Muscle layer of duodenum (tissue), 2 donors: ENCODE data around the gene PBXIP1.
A peak's percentile ranks its signal among the peaks of the same experiment; 100 is the strongest.
"Not testable (repeated sequence)": the region's sequence is repeated elsewhere in the genome, so short reads cannot be mapped to it uniquely, and the experiment has no call there.

Source experiments
- H3K27ac ChIP-seq: one replicate; pipeline ENCODE4 v1.7.0; 2013; ENCODE audit warnings: mild to moderate bottlenecking, low read length
- H3K27me3 ChIP-seq: one replicate; pipeline ENCODE4 v1.7.0; 2013; ENCODE audit warnings: low read depth, mild to moderate bottlenecking, control low read depth, low read length
- H3K36me3 ChIP-seq, 2 donors: one replicate each; pipeline ENCODE4 v1.7.0; 2013; ENCODE audit warnings: low read length in 2 of 2, control low read depth in 1 of 2, mild to moderate bottlenecking in 1 of 2; ENCODE audit not compliant: insufficient read depth in 2 of 2, control insufficient read depth in 1 of 2
- H3K4me1 ChIP-seq, 2 donors: one replicate each; pipeline ENCODE4 v1.7.0; 2013; ENCODE audit warnings: low read length in 2 of 2, mild to moderate bottlenecking in 2 of 2, control low read depth in 1 of 2, moderate library complexity in 1 of 2; ENCODE audit not compliant: insufficient read depth in 2 of 2, control insufficient read depth in 1 of 2
- H3K4me3 ChIP-seq, 2 donors: one replicate each; pipeline ENCODE4 v1.7.0; 2013; ENCODE audit warnings: low read length in 2 of 2, low read depth in 1 of 2, mild to moderate bottlenecking in 1 of 2
- H3K9me3 ChIP-seq, 2 donors: one replicate each; pipeline ENCODE4 v1.7.0; 2013; ENCODE audit warnings: low read length in 2 of 2, control low read depth in 1 of 2, mild to moderate bottlenecking in 1 of 2; ENCODE audit not compliant: control insufficient read depth in 1 of 2
- donor health status: healthy.

The PBXIP1 gene

DNA sequence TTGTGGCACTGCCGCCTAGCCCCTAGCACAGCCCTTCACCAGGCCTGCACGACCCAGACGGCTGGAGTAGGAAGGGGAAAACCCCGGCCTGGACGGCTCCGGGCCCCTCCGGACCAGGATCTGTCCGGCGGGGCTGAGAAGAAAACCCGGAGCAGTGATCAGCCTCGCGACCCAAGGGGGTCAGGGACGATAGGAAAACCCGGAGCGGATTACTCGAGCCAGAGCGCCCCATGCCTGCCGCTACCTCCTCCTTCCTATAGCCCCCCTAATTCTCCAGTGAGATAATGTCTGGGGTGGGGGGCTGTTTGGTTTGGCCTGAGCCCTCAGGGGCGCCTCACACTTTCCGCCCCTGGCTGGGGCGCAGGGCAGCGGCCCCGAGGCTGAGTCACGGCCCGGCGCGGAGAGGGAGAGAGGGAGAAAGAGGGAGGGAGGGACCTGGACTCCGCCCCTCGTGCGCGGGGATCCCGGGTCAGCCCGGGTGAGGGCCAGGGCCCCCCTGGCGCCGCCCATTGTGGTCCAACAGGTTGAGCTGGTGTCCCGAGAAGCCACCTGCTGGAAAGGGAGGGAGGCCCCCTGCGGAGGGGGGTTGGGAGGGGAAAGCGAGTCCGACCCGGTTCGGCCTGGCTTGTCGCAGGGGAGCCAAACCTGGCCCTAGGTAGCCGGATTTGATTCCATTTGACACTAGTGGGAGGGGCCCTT, 45.0 kb upstream of the PBXIP1 start:
- Histone ChIP-seq H3K4me1 (peaks cover 3 to 34% of the 10 kb centered on the region in 2 donors), H3K27me3 (no peaks in the 10 kb centered on the region), H3K27ac (peak overlapping the region; percentile 96), H3K36me3 (peaks cover 0 to 5% of the 10 kb centered on the region in 2 donors), H3K4me3 (peak overlapping the region; percentile 83 to 89), H3K9me3 (no peaks in the 10 kb centered on the region)

- Histone ChIP-seq H3K4me1 (peaks cover 4 to 31% of the 10 kb centered on the region in 2 donors), H3K9me3 (no peaks in the 10 kb centered on the region), H3K4me3 (peak overlapping the region; percentile 83 to 89), H3K27me3 (no peaks in the 10 kb centered on the region), H3K36me3 (peaks cover 0 to 5% of the 10 kb centered on the region in 2 donors), H3K27ac (peak overlapping the region; percentile 96)
Observed at GRCh38 chr1:155000411-155000725, 44.5 kb upstream of the PBXIP1 start.

GRCh38 chr1:154999571-155000410, 43.9 kb upstream of the PBXIP1 start:
- H3K4me3 ChIP-seq = peak overlapping the region; percentile 59 to 89
- peak overlapping the region; percentile 86 for H3K27ac ChIP-seq
- H3K27me3 ChIP-seq = no peaks in the 10 kb centered on the region
- no peaks in the 10 kb centered on the region for H3K9me3 ChIP-seq
- H3K4me1 ChIP-seq = peaks cover 4 to 25% of the 10 kb centered on the region in 2 donors
- peaks cover 0 to 5% of the 10 kb centered on the region in 2 donors for H3K36me3 ChIP-seq

GRCh38 chr1:154998818-154999570, 43.1 kb upstream of the PBXIP1 start:
- H3K27ac ChIP-seq = no peak overlapping the region
- H3K4me1 ChIP-seq = peaks cover 4 to 17% of the 10 kb centered on the region in 2 donors
- no peaks in the 10 kb centered on the region for H3K27me3 ChIP-seq
- peak overlapping the region; percentile 16 to 89 for H3K4me3 ChIP-seq
- H3K36me3 ChIP-seq = peaks cover 0 to 5% of the 10 kb centered on the region in 2 donors
- H3K9me3 ChIP-seq = no peaks in the 10 kb centered on the region

DNA sequence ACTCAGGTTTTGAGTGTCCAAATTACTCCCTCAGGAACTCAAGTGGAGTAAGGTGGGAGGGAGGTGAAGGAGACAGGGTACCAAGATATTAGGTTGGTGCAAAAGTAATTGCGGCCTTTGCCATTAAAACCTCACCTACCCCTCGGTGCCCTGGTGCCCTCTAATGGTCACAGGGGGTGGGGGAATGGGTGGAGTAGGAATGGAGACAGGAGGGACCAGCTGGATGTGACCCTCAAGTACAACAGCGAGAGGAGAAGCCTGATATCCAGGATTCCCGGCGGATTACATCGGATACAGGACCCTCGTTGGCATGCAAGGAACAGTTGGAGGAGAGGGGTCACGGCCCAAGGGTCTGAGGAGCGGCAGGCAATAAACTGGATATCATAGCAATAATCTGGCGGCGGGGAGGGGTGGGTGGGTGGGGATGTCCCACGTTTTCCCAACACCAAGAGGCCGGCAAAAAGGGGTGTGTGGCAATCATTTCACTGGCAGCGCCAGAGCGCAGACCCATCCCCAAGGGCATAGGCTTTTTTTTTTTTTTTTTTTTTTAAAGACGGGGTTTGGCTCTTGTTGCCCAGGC, 42.4 kb upstream of the PBXIP1 start:
- no peaks in the 10 kb centered on the region for H3K27me3 ChIP-seq

GRCh38 chr1:154996966-154997701, 41.2 kb upstream of the PBXIP1 start:
- Histone ChIP-seq H3K27me3 (no peaks in the 10 kb centered on the region), H3K27ac (no peak overlapping the region), H3K36me3 (peaks cover 0 to 9% of the 10 kb centered on the region in 2 donors), H3K4me3 (no peak overlapping the region), H3K4me1 (peaks cover 4 to 13% of the 10 kb centered on the region in 2 donors), H3K9me3 (no peaks in the 10 kb centered on the region)

More for the DNA sequence above, 42.4 kb upstream of the PBXIP1 start:
- H3K27ac ChIP-seq = no peak overlapping the region
- no peak overlapping the region for H3K4me3 ChIP-seq
- peaks cover 4 to 13% of the 10 kb centered on the region in 2 donors for H3K4me1 ChIP-seq
- H3K36me3 ChIP-seq = peaks cover 0 to 5% of the 10 kb centered on the region in 2 donors
- no peaks in the 10 kb centered on the region for H3K9me3 ChIP-seq

DNA sequence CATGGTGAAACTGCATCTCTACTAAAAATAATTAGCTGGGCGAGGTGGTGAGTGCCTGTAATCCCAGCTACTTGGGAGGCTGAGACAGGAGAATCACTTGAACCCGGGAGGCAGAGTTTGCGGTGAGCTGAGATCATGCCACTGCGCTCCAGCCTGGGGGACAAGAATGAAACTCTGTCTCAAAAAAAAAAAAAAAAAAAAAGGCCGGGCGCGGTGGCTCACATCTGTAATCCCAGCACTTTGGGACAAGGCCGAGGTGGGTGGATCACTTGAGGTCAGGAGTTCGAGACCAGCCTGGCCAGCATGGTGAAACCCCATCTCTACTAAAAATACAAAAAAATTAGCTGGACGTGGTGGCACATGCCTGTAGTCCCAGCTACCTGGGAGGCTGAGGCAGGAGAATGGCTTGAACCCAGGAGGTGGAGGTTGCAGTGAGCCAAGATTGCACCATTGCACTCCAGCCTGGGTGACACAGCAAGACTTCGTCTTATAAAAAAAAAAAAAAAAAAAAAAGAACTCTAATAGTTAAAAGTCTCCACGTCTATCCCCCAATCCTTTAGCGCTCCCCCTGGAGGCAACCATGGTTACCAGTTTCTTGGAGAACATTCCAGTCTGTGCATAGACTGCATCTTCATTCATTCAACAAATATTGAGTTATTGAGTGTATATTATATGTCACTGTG, 39.5 kb upstream of the PBXIP1 start:
- peaks cover 4 to 13% of the 10 kb centered on the region in 2 donors for H3K4me1 ChIP-seq
- not testable (repeated sequence) for H3K9me3 ChIP-seq, H3K4me3 ChIP-seq, H3K27ac ChIP-seq, H3K27me3 ChIP-seq, H3K36me3 ChIP-seq

- peaks cover 4 to 8% of the 10 kb centered on the region in 2 donors for H3K4me1 ChIP-seq
- H3K27ac ChIP-seq = no peak overlapping the region
- peaks cover 0 to 11% of the 10 kb centered on the region in 2 donors for H3K36me3 ChIP-seq
- no peaks in the 10 kb centered on the region for H3K27me3 ChIP-seq
- no peak overlapping the region for H3K4me3 ChIP-seq
- no peaks in the 10 kb centered on the region for H3K9me3 ChIP-seq
Observed at GRCh38 chr1:154994591-154994990, 38.7 kb upstream of the PBXIP1 start.

GRCh38 chr1:154994269-154994587, 38.3 kb upstream of the PBXIP1 start:
- Histone ChIP-seq H3K27ac (no peak overlapping the region), H3K9me3 (no peaks in the 10 kb centered on the region), H3K4me3 (no peak overlapping the region), H3K27me3 (no peaks in the 10 kb centered on the region), H3K36me3 (peaks cover under 1 to 11% of the 10 kb centered on the region in 2 donors), H3K4me1 (peaks cover 4 to 5% of the 10 kb centered on the region in 2 donors)

DNA sequence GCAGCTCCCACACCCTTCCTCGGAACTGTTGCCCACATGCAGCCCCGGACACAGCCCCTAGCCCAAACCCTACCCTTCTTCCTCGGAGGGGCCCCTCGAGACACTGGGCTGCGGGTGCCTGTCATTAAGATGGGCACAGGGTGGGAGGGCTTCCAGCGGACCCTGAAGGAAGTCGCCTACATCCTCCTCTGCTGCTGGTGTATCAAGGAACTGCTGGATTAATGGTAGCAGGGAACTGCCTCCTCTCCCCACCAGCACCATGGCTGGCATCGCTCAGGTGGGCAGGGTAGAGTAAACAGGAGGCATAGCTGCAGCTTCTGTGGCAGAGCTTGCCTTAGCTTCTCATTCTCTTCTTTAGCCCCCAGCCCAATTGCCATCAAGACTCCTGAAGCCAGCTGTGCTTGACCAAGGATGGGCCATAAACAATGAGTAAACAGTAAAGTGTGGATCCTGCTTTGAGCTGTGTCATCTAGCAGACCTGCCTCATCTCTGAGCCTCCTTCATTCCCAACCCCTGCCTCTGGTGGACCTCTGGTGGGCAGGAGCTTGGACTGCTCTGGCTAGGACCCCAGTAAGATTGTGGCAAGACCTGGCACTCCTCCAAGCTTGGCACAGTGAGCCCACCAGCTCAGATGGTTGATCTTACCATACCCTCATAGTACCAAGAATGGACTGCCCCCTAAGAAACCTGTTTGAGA, 37.8 kb upstream of the PBXIP1 start, which contains the start of gene LENEP:
Gene LENEP, plus strand, starts transcription at position 15 of the 697 bp plus-strand sequence. Its CDS starts 22 bp downstream, at position 37.
- Histone ChIP-seq H3K27ac (no peak within 1 kb of the TSS), H3K27me3 (no peaks in the 10 kb centered on the region), H3K9me3 (no peaks in the 10 kb centered on the region), H3K4me1 (peaks cover under 1 to 4% of the 10 kb centered on the region in 2 donors), H3K36me3 (peaks cover 5 to 16% of the 10 kb centered on the region in 2 donors), H3K4me3 (no peak within 1 kb of the TSS)
